ENCODE data around the gene STARD10. TPM values are rescaled to one million over a fixed set of nuclear protein-coding genes. Genes with fewer than 3 reads are reported as not detected.
A peak's percentile ranks its signal among the peaks of the same experiment; 100 is the strongest.
"Not testable (repeated sequence)": the region's sequence is repeated elsewhere in the genome, so short reads cannot be mapped to it uniquely, and the experiment has no call there.

STARD10 gene
- total RNA-seq, 2 experiments from 2014 or later: 8.1 to 8.6 TPM

- Mint-ChIP-seq H3K9me3 (no peaks in the 10 kb centered on the region), H3K36me3 (ENCODE audit: low read depth) (peaks cover 9% of the 10 kb centered on the region), H3K27me3 (no peaks in the 10 kb centered on the region), H3K27ac (peak overlapping the region; percentile 6), H3K4me1 (ENCODE audit: low read depth) (peaks cover 12% of the 10 kb centered on the region), H3K4me3 (no peak overlapping the region)
- DNase-seq (no peak), ATAC-seq (no peak)
- POLR2A ChIA-PET: interaction anchor here (0.9 to 7.3 kb wide), 2 partner anchors 15 to 227 kb away, joined by 3 to 37 read pairs; partner anchors contain the start of gene ATG16L2
- TF ChIP-seq CTCF (IDR thresholded peaks at IDR 0.05): no peak
- intact Hi-C loops (cut with micrococcal nuclease): loop anchor here (10.0 kb wide), 1 partner anchor 355 kb away; no protein-coding TSS in a partner anchor
- CTCF ChIA-PET: interaction anchor here (3.4 kb wide), 1 partner anchor 348 kb away, joined by 43 read pairs; no protein-coding TSS in a partner anchor
Measured at GRCh38 chr11:72829884-72830533, 36.2 kb upstream of the STARD10 start.

- no peak for TF ChIP-seq CTCF (IDR thresholded peaks at IDR 0.05)
- DNase-seq: no peak
- ChIA-PET CTCF (interaction anchor here (1.4 to 3.4 kb wide), 2 partner anchors 349 kb away, joined by 5 to 43 read pairs; no protein-coding TSS in a partner anchor), POLR2A (interaction anchor here (0.7 to 7.3 kb wide), 4 partner anchors 14 to 228 kb away, joined by 3 to 37 read pairs (median 4); partner anchors contain the start of gene ATG16L2)
- ATAC-seq: no peak
- Mint-ChIP-seq H3K27ac (peak overlapping the region; percentile 5), H3K36me3 (ENCODE audit: low read depth) (peaks cover 13% of the 10 kb centered on the region), H3K9me3 (no peaks in the 10 kb centered on the region), H3K4me1 (ENCODE audit: low read depth) (peaks cover 8% of the 10 kb centered on the region), H3K4me3 (no peak overlapping the region), H3K27me3 (no peaks in the 10 kb centered on the region)
- intact Hi-C loops (cut with micrococcal nuclease): no loop called here
Measured at GRCh38 chr11:72829178-72829577, 35.3 kb upstream of the STARD10 start.

- POLR2A ChIA-PET: interaction anchor here (0.7 to 7.3 kb wide), 5 partner anchors 9 to 228 kb away, joined by 3 to 37 read pairs (median 3); partner anchors contain the start of gene ATG16L2
Measured at GRCh38 chr11:72828692-72829101, 34.9 kb upstream of the STARD10 start.

GRCh38 chr11:72828081-72828567, 34.3 kb upstream of the STARD10 start:
- intact Hi-C loops (cut with micrococcal nuclease): no loop called here
- Mint-ChIP-seq H3K4me3 (no peak overlapping the region), H3K27ac (peak overlapping the region; percentile 64), H3K4me1 (ENCODE audit: low read depth) (peaks cover 8% of the 10 kb centered on the region), H3K27me3 (no peaks in the 10 kb centered on the region), H3K9me3 (no peaks in the 10 kb centered on the region), H3K36me3 (ENCODE audit: low read depth) (peaks cover 14% of the 10 kb centered on the region)
- no peak for TF ChIP-seq CTCF (IDR thresholded peaks at IDR 0.05)
- POLR2A ChIA-PET: interaction anchor here (0.7 to 7.3 kb wide), 5 partner anchors 9 to 190 kb away, joined by 3 to 37 read pairs (median 4); partner anchors contain the start of gene ATG16L2
- DNase-seq (no peak), ATAC-seq (peak; percentile 18)
- CTCF ChIA-PET: interaction anchor here (0.5 to 2.3 kb wide), 5 partner anchors 9 to 350 kb away, joined by 3 to 11 read pairs (median 5); partner anchors contain the start of genes ATG16L2 and STARD10

More at GRCh38 chr11:72828692-72829101, 34.9 kb upstream of the STARD10 start:
- peaks cover 13% of the 10 kb centered on the region for H3K36me3 Mint-ChIP-seq (ENCODE audit: low read depth)
- no peak overlapping the region for H3K4me3 Mint-ChIP-seq
- ATAC-seq (no peak), DNase-seq (no peak)
- H3K27ac Mint-ChIP-seq: peak overlapping the region; percentile 46
- no peaks in the 10 kb centered on the region for H3K27me3 Mint-ChIP-seq
- H3K9me3 Mint-ChIP-seq: no peaks in the 10 kb centered on the region
- CTCF ChIA-PET: interaction anchor here (0.5 to 2.3 kb wide), 5 partner anchors 9 to 349 kb away, joined by 3 to 11 read pairs (median 5); partner anchors contain the start of genes ATG16L2 and STARD10
- intact Hi-C loops (cut with micrococcal nuclease): no loop called here
- no peak for TF ChIP-seq CTCF (IDR thresholded peaks at IDR 0.05)
- H3K4me1 Mint-ChIP-seq (ENCODE audit: low read depth): peaks cover 8% of the 10 kb centered on the region

GRCh38 chr11:72827656-72828055, 33.8 kb upstream of the STARD10 start:
- peak; percentile 40 for ATAC-seq
- DNase-seq; H3K4me3 Mint-ChIP-seq; H3K4me1 Mint-ChIP-seq (ENCODE audit: low read depth); intact Hi-C loops (cut with micrococcal nuclease); H3K27me3 Mint-ChIP-seq; H3K9me3 Mint-ChIP-seq: not testable (repeated sequence)
- ChIA-PET POLR2A (interaction anchor here (1.0 to 7.3 kb wide), 3 partner anchors 9 to 13 kb away, joined by 3 to 37 read pairs (median 6); partner anchors contain the start of gene ATG16L2), CTCF (interaction anchor here (1.3 to 2.3 kb wide), 4 partner anchors 14 to 350 kb away, joined by 3 to 11 read pairs (median 6); partner anchors contain the start of genes ATG16L2 and STARD10)
- Mint-ChIP-seq H3K36me3 (ENCODE audit: low read depth) (peaks cover 15% of the 10 kb centered on the region), H3K27ac (peak overlapping the region; percentile 64)
